Liver (tissue), 9 donors: ENCODE data around the gene GRAMD4. TPM values are rescaled to one million over a fixed set of nuclear protein-coding genes. Genes with fewer than 3 reads are reported as not detected.
A peak's percentile ranks its signal among the peaks of the same experiment; 100 is the strongest.

ENCODE experiments used
- DNase-seq: peaks from one replicate; pipeline ENCODE4 v3.0.0-alpha.2; 2017; ENCODE audit warnings: low spot score
- H3K27ac ChIP-seq, 2 donors: one replicate each; pipeline ENCODE4 v1.7.0; 2013; ENCODE audit warnings: inconsistent platforms in 2 of 2, low read length in 2 of 2, control low read depth in 1 of 2, low read depth in 1 of 2, mild to moderate bottlenecking in 1 of 2
- H3K27me3 ChIP-seq, 4 donors: one replicate each; pipeline versions ENCODE4 v1.6.1 to v1.7.0; 2013; ENCODE audit warnings: low read length in 3 of 4, inconsistent platforms in 1 of 4, mild to moderate bottlenecking in 1 of 4, moderate library complexity in 1 of 4; ENCODE audit not compliant: control insufficient read depth in 4 of 4, insufficient read depth in 4 of 4
- H3K36me3 ChIP-seq, 4 donors: one replicate each; pipeline versions ENCODE4 v1.6.1 to v1.7.0; 2013; ENCODE audit warnings: low read length in 3 of 4, mild to moderate bottlenecking in 3 of 4, low read depth in 1 of 4, moderate library complexity in 1 of 4; ENCODE audit not compliant: control insufficient read depth in 4 of 4, insufficient read depth in 3 of 4
- H3K4me1 ChIP-seq, 4 donors: one replicate each; pipeline versions ENCODE4 v1.6.1 to v1.7.0; 2013; ENCODE audit warnings: low read length in 3 of 4, mild to moderate bottlenecking in 3 of 4, moderate library complexity in 1 of 4; ENCODE audit not compliant: control insufficient read depth in 4 of 4, insufficient read depth in 4 of 4
- H3K4me3 ChIP-seq, 3 donors: one replicate each; pipeline versions ENCODE4 v1.6.1 to v1.7.0; 2013; ENCODE audit warnings: low read length in 3 of 3, control low read depth in 1 of 3, low read depth in 1 of 3, mild to moderate bottlenecking in 1 of 3
- H3K9ac ChIP-seq, 2 donors: one replicate each; pipeline ENCODE4 v1.7.0; 2013; ENCODE audit warnings: low read length in 2 of 2, mild to moderate bottlenecking in 2 of 2, moderate library complexity in 2 of 2, control low read depth in 1 of 2, low read depth in 1 of 2
- H3K9me3 ChIP-seq, 4 donors: one replicate each; pipeline versions ENCODE4 v1.6.1 to v1.7.0; 2013; ENCODE audit warnings: low read length in 3 of 4; ENCODE audit not compliant: control insufficient read depth in 4 of 4
- EGR1 ChIP-seq, 2 donors: IDR thresholded peaks; 2 replicates each; pipeline ENCODE4 v1.6.1; 2016 to 2018; ENCODE audit warnings: antibody characterized with exemption in 2 of 2, low read depth in 2 of 2
- FOXA1 ChIP-seq: IDR thresholded peaks from 2 replicates; pipeline ENCODE4 v1.6.1; 2016; ENCODE audit warnings: antibody characterized with exemption
- FOXA2 ChIP-seq: IDR thresholded peaks from 2 replicates; pipeline ENCODE4 v1.6.1; 2016; ENCODE audit warnings: antibody characterized with exemption
- GABPA ChIP-seq, 2 donors: IDR thresholded peaks in 1 of 2; conservative IDR thresholded peaks in 1 of 2; 2 replicates each; pipeline ENCODE4 v1.6.1; 2016; ENCODE audit warnings: antibody characterized with exemption in 2 of 2, mild to moderate bottlenecking in 1 of 2, moderate library complexity in 1 of 2
- HNF4A ChIP-seq, 2 donors: conservative IDR thresholded peaks; 2 replicates each; pipeline ENCODE4 v1.6.1; 2016; ENCODE audit warnings: antibody characterized with exemption in 2 of 2, mild to moderate bottlenecking in 2 of 2
- HNF4G ChIP-seq: IDR thresholded peaks from 2 replicates; pipeline ENCODE4 v1.6.1; 2016; ENCODE audit warnings: antibody characterized with exemption
- JUND ChIP-seq, 2 donors: IDR thresholded peaks; 2 replicates each; pipeline ENCODE4 v1.6.1; 2016; ENCODE audit warnings: antibody characterized with exemption in 2 of 2
- NR2F2 ChIP-seq: IDR thresholded peaks from 2 replicates; pipeline ENCODE4 v1.6.1; 2016; ENCODE audit warnings: antibody characterized with exemption
- RAD21 ChIP-seq, 2 donors: IDR thresholded peaks; 2 replicates each; pipeline ENCODE4 v1.6.1; 2016; ENCODE audit warnings: antibody characterized with exemption in 2 of 2, mild to moderate bottlenecking in 2 of 2
- RXRA ChIP-seq, 2 donors: IDR thresholded peaks; 2 replicates each; pipeline ENCODE4 v1.6.1; 2017 to 2018; ENCODE audit warnings: antibody characterized with exemption in 2 of 2, mild to moderate bottlenecking in 1 of 2
- SP1 ChIP-seq: IDR thresholded peaks from 2 replicates; pipeline ENCODE4 v1.6.1; 2018; ENCODE audit warnings: antibody characterized with exemption, mild to moderate bottlenecking
- TAF1 ChIP-seq: conservative IDR thresholded peaks from 2 replicates; pipeline ENCODE4 v1.6.1; 2016; ENCODE audit warnings: antibody characterized with exemption, mild to moderate bottlenecking
- YY1 ChIP-seq: IDR thresholded peaks from 2 replicates; pipeline ENCODE4 v1.6.1; 2016; ENCODE audit warnings: antibody characterized with exemption, mild to moderate bottlenecking
- WGBS: extraction: QIAGEN DNeasy Blood & Tissue Kit; methylation state at CpG from one replicate; pipeline ENCODE4 v1.1.7; 2013; 5-methylcytosine and 5-hydroxymethylcytosine counted together
- polyA plus RNA-seq, 2 donors: library from polyadenylated mRNA; stranded (reverse) in 1 of 2; unstranded in 1 of 2; fragments of 200-250 nt in 1 of 2; fragments of >200 nt in 1 of 2; fragmentation: Nextera tagmentation in 1 of 2; extraction: Ambion mirVana in 1 of 2; gene quantifications; one replicate each; pipeline versions ENCODE4 v1.2.1 to v1.2.3, GENCODE V29; 2013 to 2015
- total RNA-seq, 2 donors: library from RNA; depleted of rRNA; stranded (reverse); fragments of >200 nt; gene quantifications; one replicate each; pipeline ENCODE4 v1.2.3, GENCODE V29; 2014
- TF ChIP-seq, protein P1 (sequence below): IDR thresholded peaks from 2 replicates; pipeline ENCODE4 v1.6.1; 2016; ENCODE audit warnings: antibody characterized with exemption
- TF ChIP-seq, protein P2 (sequence below): IDR thresholded peaks from 2 replicates; pipeline ENCODE4 v1.6.1; 2016; ENCODE audit warnings: antibody characterized with exemption
- TF ChIP-seq, protein P3 (sequence below): IDR thresholded peaks from 2 replicates; pipeline ENCODE4 v1.6.1; 2016; ENCODE audit warnings: antibody characterized with exemption
- TF ChIP-seq, protein P4 (sequence below): IDR thresholded peaks from 2 replicates; pipeline ENCODE4 v1.6.1; 2016; ENCODE audit warnings: antibody characterized with exemption, mild to moderate bottlenecking
- TF ChIP-seq, protein P5 (sequence below): fragments of 150-350 bp; IDR thresholded peaks from 2 replicates; pipeline ENCODE4 v1.5.1; 2017; ENCODE audit warnings: improper control_type of control experiment, low read depth, low read length; ENCODE audit not compliant: missing input control
- donor health status: healthy.
- donor health status: healthy.
- donor health status: healthy.
- donor health status: healthy.
- donor health status: healthy.

The GRAMD4 gene
- total and polyA plus RNA-seq, 4 donors: 2.7 to 53.5 (median 21.6) TPM

DNA sequence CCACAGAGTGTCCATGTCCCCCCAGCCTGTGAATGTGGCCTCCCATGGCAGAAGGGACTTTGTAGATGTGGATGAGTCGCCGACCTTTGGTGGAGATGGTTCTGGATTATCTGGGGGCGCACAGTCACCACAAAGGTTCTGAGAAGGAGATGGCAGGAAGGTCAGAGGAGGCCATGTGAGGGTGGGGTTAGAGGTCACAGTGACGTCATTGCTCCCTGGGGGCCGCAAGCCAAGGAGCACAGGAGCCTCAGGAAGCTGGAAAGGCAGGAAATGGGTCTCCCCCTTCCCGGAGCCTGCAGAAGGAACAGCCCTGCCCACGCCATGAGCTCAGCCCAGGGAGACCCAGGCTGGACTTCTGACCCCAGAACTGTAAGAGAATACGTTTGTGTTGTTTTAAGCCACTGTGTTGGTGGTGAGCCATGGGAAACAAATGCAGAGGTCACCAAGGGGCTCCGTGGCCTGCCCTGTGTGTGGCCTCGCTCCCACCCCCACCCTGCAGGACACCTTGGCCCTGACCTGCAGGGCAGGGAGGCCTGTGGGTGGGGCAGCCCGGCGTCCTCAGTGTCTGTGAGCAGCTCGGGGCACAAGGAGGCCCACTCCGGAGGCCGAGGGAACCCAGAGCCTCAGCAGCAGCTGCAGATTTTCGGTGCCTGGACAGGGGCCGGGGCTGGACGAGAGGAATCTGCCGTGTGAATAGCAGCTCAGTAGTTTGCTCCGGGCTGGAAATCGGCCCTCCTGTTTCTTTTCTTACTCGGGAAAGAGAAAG lies 32.1 kb downstream of the GRAMD4 start:
- H3K36me3 ChIP-seq: no peaks in the 10 kb centered on the region
- peak overlapping the region; percentile 8 to 57 (median 18) for H3K4me3 ChIP-seq
- H3K27me3 ChIP-seq: no peaks in the 10 kb centered on the region
- peak; percentile 52 for DNase-seq
- WGBS: 37% methylated on average over 22 of the region's 22 CpGs
- H3K4me1 ChIP-seq: peaks cover 25 to 75% (median 50%) of the 10 kb centered on the region in 4 donors
- peak overlapping the region; percentile 77 to 92 for H3K27ac ChIP-seq
- H3K9ac ChIP-seq: no peak overlapping the region
- peak; percentile 55 for TF ChIP-seq YY1
- TF ChIP-seq EGR1 (IDR thresholded peaks at IDR 0.05; ENCODE audit: low read depth in 2 of 2): peak; percentile 56 to 73
- peak; percentile 63 to 81 for TF ChIP-seq JUND (IDR thresholded peaks at IDR 0.05)
- peak; percentile 31 to 67 for TF ChIP-seq RAD21 (IDR thresholded peaks at IDR 0.05)
- no peak for TF ChIP-seq TAF1
- TF ChIP-seq HNF4G: peak; percentile 78
- TF ChIP-seq, protein P1, sequence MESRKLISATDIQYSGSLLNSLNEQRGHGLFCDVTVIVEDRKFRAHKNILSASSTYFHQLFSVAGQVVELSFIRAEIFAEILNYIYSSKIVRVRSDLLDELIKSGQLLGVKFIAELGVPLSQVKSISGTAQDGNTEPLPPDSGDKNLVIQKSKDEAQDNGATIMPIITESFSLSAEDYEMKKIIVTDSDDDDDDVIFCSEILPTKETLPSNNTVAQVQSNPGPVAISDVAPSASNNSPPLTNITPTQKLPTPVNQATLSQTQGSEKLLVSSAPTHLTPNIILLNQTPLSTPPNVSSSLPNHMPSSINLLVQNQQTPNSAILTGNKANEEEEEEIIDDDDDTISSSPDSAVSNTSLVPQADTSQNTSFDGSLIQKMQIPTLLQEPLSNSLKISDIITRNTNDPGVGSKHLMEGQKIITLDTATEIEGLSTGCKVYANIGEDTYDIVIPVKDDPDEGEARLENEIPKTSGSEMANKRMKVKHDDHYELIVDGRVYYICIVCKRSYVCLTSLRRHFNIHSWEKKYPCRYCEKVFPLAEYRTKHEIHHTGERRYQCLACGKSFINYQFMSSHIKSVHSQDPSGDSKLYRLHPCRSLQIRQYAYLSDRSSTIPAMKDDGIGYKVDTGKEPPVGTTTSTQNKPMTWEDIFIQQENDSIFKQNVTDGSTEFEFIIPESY: no peak
- TF ChIP-seq, protein P2, sequence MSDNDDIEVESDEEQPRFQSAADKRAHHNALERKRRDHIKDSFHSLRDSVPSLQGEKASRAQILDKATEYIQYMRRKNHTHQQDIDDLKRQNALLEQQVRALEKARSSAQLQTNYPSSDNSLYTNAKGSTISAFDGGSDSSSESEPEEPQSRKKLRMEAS: peak; percentile 85
- TF ChIP-seq RXRA (IDR thresholded peaks at IDR 0.05): peak; percentile 92 to 95
- peak; percentile 91 for TF ChIP-seq NR2F2
- TF ChIP-seq GABPA (IDR thresholded peaks at IDR 0.05 in 1 of 2, conservative IDR thresholded peaks at IDR 0.05 in 1 of 2): peak in 1 of 2 donors; percentile 52
- TF ChIP-seq, protein P3, sequence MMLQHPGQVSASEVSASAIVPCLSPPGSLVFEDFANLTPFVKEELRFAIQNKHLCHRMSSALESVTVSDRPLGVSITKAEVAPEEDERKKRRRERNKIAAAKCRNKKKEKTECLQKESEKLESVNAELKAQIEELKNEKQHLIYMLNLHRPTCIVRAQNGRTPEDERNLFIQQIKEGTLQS: no peak
- TF ChIP-seq, protein P4, sequence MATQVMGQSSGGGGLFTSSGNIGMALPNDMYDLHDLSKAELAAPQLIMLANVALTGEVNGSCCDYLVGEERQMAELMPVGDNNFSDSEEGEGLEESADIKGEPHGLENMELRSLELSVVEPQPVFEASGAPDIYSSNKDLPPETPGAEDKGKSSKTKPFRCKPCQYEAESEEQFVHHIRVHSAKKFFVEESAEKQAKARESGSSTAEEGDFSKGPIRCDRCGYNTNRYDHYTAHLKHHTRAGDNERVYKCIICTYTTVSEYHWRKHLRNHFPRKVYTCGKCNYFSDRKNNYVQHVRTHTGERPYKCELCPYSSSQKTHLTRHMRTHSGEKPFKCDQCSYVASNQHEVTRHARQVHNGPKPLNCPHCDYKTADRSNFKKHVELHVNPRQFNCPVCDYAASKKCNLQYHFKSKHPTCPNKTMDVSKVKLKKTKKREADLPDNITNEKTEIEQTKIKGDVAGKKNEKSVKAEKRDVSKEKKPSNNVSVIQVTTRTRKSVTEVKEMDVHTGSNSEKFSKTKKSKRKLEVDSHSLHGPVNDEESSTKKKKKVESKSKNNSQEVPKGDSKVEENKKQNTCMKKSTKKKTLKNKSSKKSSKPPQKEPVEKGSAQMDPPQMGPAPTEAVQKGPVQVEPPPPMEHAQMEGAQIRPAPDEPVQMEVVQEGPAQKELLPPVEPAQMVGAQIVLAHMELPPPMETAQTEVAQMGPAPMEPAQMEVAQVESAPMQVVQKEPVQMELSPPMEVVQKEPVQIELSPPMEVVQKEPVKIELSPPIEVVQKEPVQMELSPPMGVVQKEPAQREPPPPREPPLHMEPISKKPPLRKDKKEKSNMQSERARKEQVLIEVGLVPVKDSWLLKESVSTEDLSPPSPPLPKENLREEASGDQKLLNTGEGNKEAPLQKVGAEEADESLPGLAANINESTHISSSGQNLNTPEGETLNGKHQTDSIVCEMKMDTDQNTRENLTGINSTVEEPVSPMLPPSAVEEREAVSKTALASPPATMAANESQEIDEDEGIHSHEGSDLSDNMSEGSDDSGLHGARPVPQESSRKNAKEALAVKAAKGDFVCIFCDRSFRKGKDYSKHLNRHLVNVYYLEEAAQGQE: peak; percentile 62
- TF ChIP-seq SP1: peak; percentile 90
- TF ChIP-seq FOXA1: peak; percentile 72
- peak; percentile 56 for TF ChIP-seq FOXA2
- TF ChIP-seq HNF4A (conservative IDR thresholded peaks at IDR 0.05): peak; percentile 90
- TF ChIP-seq, protein P5, sequence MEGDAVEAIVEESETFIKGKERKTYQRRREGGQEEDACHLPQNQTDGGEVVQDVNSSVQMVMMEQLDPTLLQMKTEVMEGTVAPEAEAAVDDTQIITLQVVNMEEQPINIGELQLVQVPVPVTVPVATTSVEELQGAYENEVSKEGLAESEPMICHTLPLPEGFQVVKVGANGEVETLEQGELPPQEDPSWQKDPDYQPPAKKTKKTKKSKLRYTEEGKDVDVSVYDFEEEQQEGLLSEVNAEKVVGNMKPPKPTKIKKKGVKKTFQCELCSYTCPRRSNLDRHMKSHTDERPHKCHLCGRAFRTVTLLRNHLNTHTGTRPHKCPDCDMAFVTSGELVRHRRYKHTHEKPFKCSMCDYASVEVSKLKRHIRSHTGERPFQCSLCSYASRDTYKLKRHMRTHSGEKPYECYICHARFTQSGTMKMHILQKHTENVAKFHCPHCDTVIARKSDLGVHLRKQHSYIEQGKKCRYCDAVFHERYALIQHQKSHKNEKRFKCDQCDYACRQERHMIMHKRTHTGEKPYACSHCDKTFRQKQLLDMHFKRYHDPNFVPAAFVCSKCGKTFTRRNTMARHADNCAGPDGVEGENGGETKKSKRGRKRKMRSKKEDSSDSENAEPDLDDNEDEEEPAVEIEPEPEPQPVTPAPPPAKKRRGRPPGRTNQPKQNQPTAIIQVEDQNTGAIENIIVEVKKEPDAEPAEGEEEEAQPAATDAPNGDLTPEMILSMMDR: no peak
- H3K9me3 ChIP-seq: no peaks in the 10 kb centered on the region
